ENCODE measurements around the gene B3GAT1. TPM values are rescaled to one million over a fixed set of nuclear protein-coding genes. Genes with fewer than 3 reads are reported as not detected.
A peak's percentile ranks its signal among the peaks of the same experiment; 100 is the strongest.

Gene B3GAT1
- total RNA-seq, 1 donor, result not detected

- Histone ChIP-seq H3K4me1 (ENCODE audit: insufficient read depth, low read length) (no peaks in the 10 kb centered on the region), H4K20me1 (ENCODE audit: insufficient read depth, low read length) (no peaks in the 10 kb centered on the region), H3K4me2 (ENCODE audit: insufficient read depth, low read length) (no peak overlapping the region), H3K9me3 (ENCODE audit: low read depth, low read length) (no peaks in the 10 kb centered on the region), H3K27me3 (ENCODE audit: insufficient read depth, low read length) (no peaks in the 10 kb centered on the region), H3K4me3 (ENCODE audit: insufficient read depth, low read length) (no peak overlapping the region), H2AFZ (ENCODE audit: low read length) (no peak overlapping the region), H3K79me2 (ENCODE audit: insufficient read depth, low read length) (no peaks in the 10 kb centered on the region), H3K27ac (ENCODE audit: low read depth, low read length) (no peak overlapping the region), H3K36me3 (ENCODE audit: insufficient read depth, low read length) (no peaks in the 10 kb centered on the region)
- peak; percentile 59 for DNase-seq (ENCODE audit: insufficient read length, low spot score, missing footprints)
- TF ChIP-seq CTCF (IDR thresholded peaks at IDR 0.05; ENCODE audit: extremely low read depth, low read depth, low read length), result no peak
These were observed 53.1 kb downstream of the B3GAT1 start for GRCh38 chr11:134358856-134359490.

GRCh38 chr11:134358165-134358855, 53.7 kb downstream of the B3GAT1 start:
- TF ChIP-seq CTCF (IDR thresholded peaks at IDR 0.05; ENCODE audit: extremely low read depth, low read depth, low read length), result no peak
- no peak overlapping the region for H3K4me2 ChIP-seq (ENCODE audit: insufficient read depth, low read length)
- H3K79me2 ChIP-seq (ENCODE audit: insufficient read depth, low read length), result no peaks in the 10 kb centered on the region

GRCh38 chr11:134357545-134357839, 54.5 kb downstream of the B3GAT1 start:
- H3K4me3 ChIP-seq (ENCODE audit: insufficient read depth, low read length), result no peak overlapping the region
- H2AFZ ChIP-seq (ENCODE audit: low read length), result no peak overlapping the region
- no peak for TF ChIP-seq CTCF (IDR thresholded peaks at IDR 0.05; ENCODE audit: extremely low read depth, low read depth, low read length)

More at GRCh38 chr11:134358165-134358855, 53.7 kb downstream of the B3GAT1 start:
- Histone ChIP-seq H4K20me1 (ENCODE audit: insufficient read depth, low read length) (no peaks in the 10 kb centered on the region), H2AFZ (ENCODE audit: low read length) (no peak overlapping the region), H3K27ac (ENCODE audit: low read depth, low read length) (no peak overlapping the region), H3K27me3 (ENCODE audit: insufficient read depth, low read length) (no peaks in the 10 kb centered on the region), H3K36me3 (ENCODE audit: insufficient read depth, low read length) (no peaks in the 10 kb centered on the region), H3K4me3 (ENCODE audit: insufficient read depth, low read length) (no peak overlapping the region), H3K9me3 (ENCODE audit: low read depth, low read length) (no peaks in the 10 kb centered on the region), H3K4me1 (ENCODE audit: insufficient read depth, low read length) (no peaks in the 10 kb centered on the region)
- DNase-seq (ENCODE audit: insufficient read length, low spot score, missing footprints), result peak; percentile 53

GRCh38 chr11:134356656-134357544, 55.1 kb downstream of the B3GAT1 start:
- peak; percentile 25 for DNase-seq (ENCODE audit: insufficient read length, low spot score, missing footprints)
- H3K4me3 ChIP-seq (ENCODE audit: insufficient read depth, low read length), result no peak overlapping the region
- no peak overlapping the region for H3K27ac ChIP-seq (ENCODE audit: low read depth, low read length)
- no peaks in the 10 kb centered on the region for H3K4me1 ChIP-seq (ENCODE audit: insufficient read depth, low read length)
- H3K9me3 ChIP-seq (ENCODE audit: low read depth, low read length), result no peaks in the 10 kb centered on the region
- H3K79me2 ChIP-seq (ENCODE audit: insufficient read depth, low read length), result no peaks in the 10 kb centered on the region
- H3K27me3 ChIP-seq (ENCODE audit: insufficient read depth, low read length), result no peaks in the 10 kb centered on the region
- no peaks in the 10 kb centered on the region for H3K36me3 ChIP-seq (ENCODE audit: insufficient read depth, low read length)
- TF ChIP-seq CTCF (IDR thresholded peaks at IDR 0.05; ENCODE audit: extremely low read depth, low read depth, low read length), result no peak
- H3K4me2 ChIP-seq (ENCODE audit: insufficient read depth, low read length), result no peak overlapping the region
- H2AFZ ChIP-seq (ENCODE audit: low read length), result no peak overlapping the region
- H4K20me1 ChIP-seq (ENCODE audit: insufficient read depth, low read length), result no peaks in the 10 kb centered on the region

More at GRCh38 chr11:134357545-134357839, 54.5 kb downstream of the B3GAT1 start:
- Histone ChIP-seq H3K36me3 (ENCODE audit: insufficient read depth, low read length) (no peaks in the 10 kb centered on the region), H3K9me3 (ENCODE audit: low read depth, low read length) (no peaks in the 10 kb centered on the region), H3K4me1 (ENCODE audit: insufficient read depth, low read length) (no peaks in the 10 kb centered on the region), H3K4me2 (ENCODE audit: insufficient read depth, low read length) (no peak overlapping the region), H3K79me2 (ENCODE audit: insufficient read depth, low read length) (no peaks in the 10 kb centered on the region), H4K20me1 (ENCODE audit: insufficient read depth, low read length) (no peaks in the 10 kb centered on the region), H3K27ac (ENCODE audit: low read depth, low read length) (no peak overlapping the region), H3K27me3 (ENCODE audit: insufficient read depth, low read length) (no peaks in the 10 kb centered on the region)
- DNase-seq (ENCODE audit: insufficient read length, low spot score, missing footprints), result peak; percentile 17

All from osteoblast (primary cell).